H9 (cell line): ENCODE data around the gene INSYN2B. TPM values are rescaled to one million over a fixed set of nuclear protein-coding genes. Genes with fewer than 3 reads are reported as not detected.

ENCODE experiments used
- DNase-seq: peaks from one replicate; pipeline ENCODE4 v3.0.0-alpha.2; 2017
- H2AFZ ChIP-seq: one replicate; pipeline ENCODE4 v1.6.1; 2013; ENCODE audit warnings: mild to moderate bottlenecking, low read length, control low read depth, moderate library complexity
- H2AK5ac ChIP-seq: 2 replicates; pipeline ENCODE4 v1.6.1; 2013; ENCODE audit warnings: low read length, control low read depth, mixed read lengths; ENCODE audit not compliant: insufficient read length
- H2BK120ac ChIP-seq: one replicate; pipeline ENCODE4 v1.6.1; 2013; ENCODE audit warnings: low read depth, mild to moderate bottlenecking, low read length, control low read depth, inconsistent platforms; ENCODE audit not compliant: poor library complexity, severe bottlenecking
- H2BK12ac ChIP-seq: 2 replicates; pipeline ENCODE4 v1.6.1; 2013; ENCODE audit warnings: low read length, control low read depth, mixed read lengths, low read depth; ENCODE audit not compliant: insufficient read length
- H2BK15ac ChIP-seq: 2 replicates; pipeline ENCODE4 v1.6.1; 2013; ENCODE audit warnings: low read depth, low read length, control low read depth
- H2BK20ac ChIP-seq: one replicate; pipeline ENCODE4 v1.6.1; 2013; ENCODE audit warnings: low read depth, mild to moderate bottlenecking, low read length, control low read depth, inconsistent platforms; ENCODE audit not compliant: poor library complexity, severe bottlenecking
- H2BK5ac ChIP-seq: 2 replicates; pipeline ENCODE4 v1.6.1; 2013; ENCODE audit warnings: low read length, control low read depth, mixed read lengths; ENCODE audit not compliant: insufficient read length
- H3K14ac ChIP-seq: 2 replicates; pipeline ENCODE4 v1.6.1; 2013; ENCODE audit warnings: low read length, control low read depth; ENCODE audit not compliant: insufficient read depth
- H3K18ac ChIP-seq: 2 replicates; pipeline ENCODE4 v1.6.1; 2013; ENCODE audit warnings: low read depth, mild to moderate bottlenecking, mixed read lengths, low read length, control low read depth; ENCODE audit not compliant: insufficient read length
- H3K23ac ChIP-seq: 2 replicates; pipeline ENCODE4 v1.6.1; 2013; ENCODE audit warnings: low read length, control low read depth, mixed read lengths, low read depth; ENCODE audit not compliant: insufficient read length
- H3K23me2 ChIP-seq: 2 replicates; pipeline ENCODE4 v1.6.1; 2013; ENCODE audit warnings: low read depth, mild to moderate bottlenecking, mixed read lengths, low read length, control low read depth; ENCODE audit not compliant: insufficient read length, poor library complexity, severe bottlenecking
- H3K27ac ChIP-seq: 2 replicates; pipeline ENCODE4 v1.5.1; 2013; ENCODE audit warnings: low read length, control low read depth, mixed read lengths, low read depth; ENCODE audit not compliant: insufficient read length
- H3K27me3 ChIP-seq: 2 replicates; pipeline ENCODE4 v1.6.1; 2013; ENCODE audit warnings: low read length, control low read depth, inconsistent platforms; ENCODE audit not compliant: insufficient read depth
- H3K4ac ChIP-seq: 2 replicates; pipeline ENCODE4 v1.6.1; 2013; ENCODE audit warnings: low read depth, mild to moderate bottlenecking, control low read depth, inconsistent platforms, low read length, moderate library complexity
- H3K4me1 ChIP-seq: 2 replicates; pipeline ENCODE4 v1.6.1; 2013; ENCODE audit warnings: low read length, control low read depth, inconsistent platforms; ENCODE audit not compliant: insufficient read depth
- H3K4me2 ChIP-seq: 2 replicates; pipeline ENCODE4 v1.6.1; 2013; ENCODE audit warnings: low read length, control low read depth, mixed read lengths; ENCODE audit not compliant: insufficient read length, insufficient read depth
- H3K56ac ChIP-seq: 2 replicates; pipeline ENCODE4 v1.6.1; 2013; ENCODE audit warnings: low read depth, mild to moderate bottlenecking, mixed read lengths, low read length, control low read depth; ENCODE audit not compliant: insufficient read length
- H3K79me1 ChIP-seq: 2 replicates; pipeline ENCODE4 v1.6.1; 2013; ENCODE audit warnings: low read depth, mild to moderate bottlenecking, moderate library complexity, low read length, control low read depth, inconsistent platforms; ENCODE audit not compliant: insufficient read depth, poor library complexity, severe bottlenecking
- H3K79me2 ChIP-seq: 2 replicates; pipeline ENCODE4 v1.6.1; 2013; ENCODE audit warnings: low read length, control low read depth, inconsistent platforms; ENCODE audit not compliant: insufficient read depth
- H3K9ac ChIP-seq: 2 replicates; pipeline ENCODE4 v1.6.1; 2013; ENCODE audit warnings: low read length, control low read depth, mixed read lengths; ENCODE audit not compliant: insufficient read length; ENCODE audit errors: extremely low read depth
- H3K9me3 ChIP-seq: one replicate; pipeline ENCODE4 v1.6.1; 2013; ENCODE audit warnings: low read depth, low read length, inconsistent platforms; ENCODE audit not compliant: control insufficient read depth
- H3T11ph ChIP-seq: one replicate; pipeline ENCODE4 v1.6.1; 2013; ENCODE audit warnings: mild to moderate bottlenecking, low read length, control low read depth, inconsistent platforms
- H4K20me1 ChIP-seq: one replicate; pipeline ENCODE4 v1.6.1; 2013; ENCODE audit not compliant: control insufficient read depth, insufficient read length, insufficient read depth
- H4K5ac ChIP-seq: 2 replicates; pipeline ENCODE4 v1.6.1; 2013; ENCODE audit warnings: low read depth, mild to moderate bottlenecking, mixed read lengths, low read length, control low read depth; ENCODE audit not compliant: insufficient read length
- H4K8ac ChIP-seq: replicated peaks from 2 replicates; pipeline ENCODE4 v1.6.1; 2013; ENCODE audit warnings: low read length, control low read depth, mixed read lengths, low read depth; ENCODE audit not compliant: insufficient read length
- H4K91ac ChIP-seq: 2 replicates; pipeline ENCODE4 v1.6.1; 2013; ENCODE audit warnings: low read depth, mild to moderate bottlenecking, moderate library complexity, mixed read lengths, low read length, control low read depth; ENCODE audit not compliant: insufficient read length
- H3K27ac Mint-ChIP-seq, 3 experiments: 2 replicates in 2 of 3; 3 replicates in 1 of 3; pipeline ENCODE4 v1.8.0; 2020 to 2021; ENCODE audit warnings: mixed read lengths in 3 of 3, mild to moderate bottlenecking in 1 of 3, moderate library complexity in 1 of 3
- H3K27me3 Mint-ChIP-seq: 2 replicates; pipeline ENCODE4 v1.8.0; 2021; ENCODE audit warnings: low read depth, mild to moderate bottlenecking, moderate library complexity, mixed read lengths
- H3K36me3 Mint-ChIP-seq, 3 experiments: 2 replicates in 2 of 3; 3 replicates in 1 of 3; pipeline ENCODE4 v1.8.0; 2020 to 2021; ENCODE audit warnings: low read depth in 3 of 3, mixed read lengths in 3 of 3; ENCODE audit not compliant: insufficient read depth in 1 of 3
- H3K4me1 Mint-ChIP-seq, 2 experiments: 2 replicates each; pipeline ENCODE4 v1.8.0; 2020; ENCODE audit warnings: mixed read lengths in 2 of 2
- H3K4me3 Mint-ChIP-seq, 2 experiments: 2 replicates in 1 of 2; 3 replicates in 1 of 2; pipeline ENCODE4 v1.8.0; 2020 to 2021; ENCODE audit warnings: mild to moderate bottlenecking in 2 of 2, mixed read lengths in 2 of 2, moderate library complexity in 1 of 2
- H3K9me3 Mint-ChIP-seq, 2 experiments: 2 replicates in 1 of 2; 3 replicates in 1 of 2; pipeline ENCODE4 v1.8.0; 2020; ENCODE audit warnings: mild to moderate bottlenecking in 2 of 2, mixed read lengths in 2 of 2, moderate library complexity in 1 of 2
- WGBS: extraction: QIAGEN DNeasy Blood & Tissue Kit; methylation state at CpG from one replicate; pipeline ENCODE4 v1.1.7; 2013; ENCODE audit warnings: missing lambda C conversion rate, low lambda C conversion rate, mixed read lengths; ENCODE audit not compliant: insufficient read length; ENCODE audit errors: extremely low coverage; 5-methylcytosine and 5-hydroxymethylcytosine counted together
- total RNA-seq: library from RNA; stranded (reverse); gene quantifications from 2 replicates; pipeline ENCODE4 v1.2.1, GENCODE V29; 2021
- TF ChIP-seq, protein P1 (sequence below): fragments of 200-600 bp; sonication (generic); conservative IDR thresholded peaks from 3 replicates; pipeline ENCODE4 v1.8.0; 2021; ENCODE audit warnings: antibody characterized with exemption, mild to moderate bottlenecking

INSYN2B gene
- total RNA-seq, 1 experiment from 2014 or later: not detected

DNA sequence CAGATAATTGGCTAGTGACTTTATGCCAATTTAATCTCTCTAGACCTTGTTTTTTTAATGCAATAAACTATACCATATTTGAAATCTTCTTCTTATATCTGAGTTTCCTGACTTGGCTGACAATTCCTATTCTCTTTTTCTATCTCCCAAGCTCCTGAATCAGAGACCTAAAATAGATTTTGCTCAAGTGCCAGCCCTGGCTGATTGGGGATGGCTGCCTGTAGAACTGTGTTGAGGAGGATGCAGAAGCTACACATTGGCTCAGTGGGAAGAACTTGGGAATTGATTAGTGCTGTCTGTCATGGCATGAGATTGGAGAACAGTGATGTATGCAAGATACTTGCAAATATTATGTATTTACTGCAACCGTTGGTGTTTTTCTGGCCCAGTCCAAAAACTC, 132.8 kb downstream of the INSYN2B start:
- Histone ChIP-seq H3K27ac (no peak overlapping the region), H3T11ph (no peak overlapping the region), H2BK20ac (no peak overlapping the region), H3K4me2 (no peak overlapping the region), H3K14ac (no peak overlapping the region), H4K5ac (no peak overlapping the region), H3K9ac (no peak overlapping the region), H4K8ac (no peak overlapping the region), H3K56ac (no peak overlapping the region), H3K79me2 (no peaks in the 10 kb centered on the region), H3K4ac (no peak overlapping the region), H3K23ac (no peak overlapping the region), H2BK120ac (no peak overlapping the region), H3K79me1 (no peaks in the 10 kb centered on the region), H3K23me2 (no peaks in the 10 kb centered on the region), H3K18ac (no peak overlapping the region), H2BK5ac (no peak overlapping the region), H3K4me1 (no peaks in the 10 kb centered on the region), H2BK15ac (no peak overlapping the region), H2BK12ac (no peak overlapping the region), H3K9me3 (peaks cover 7% of the 10 kb centered on the region), H2AFZ (no peak overlapping the region), H4K20me1 (no peaks in the 10 kb centered on the region), H2AK5ac (no peak overlapping the region), H3K27me3 (no peaks in the 10 kb centered on the region), H4K91ac (no peak overlapping the region)
- TF ChIP-seq, protein P1, sequence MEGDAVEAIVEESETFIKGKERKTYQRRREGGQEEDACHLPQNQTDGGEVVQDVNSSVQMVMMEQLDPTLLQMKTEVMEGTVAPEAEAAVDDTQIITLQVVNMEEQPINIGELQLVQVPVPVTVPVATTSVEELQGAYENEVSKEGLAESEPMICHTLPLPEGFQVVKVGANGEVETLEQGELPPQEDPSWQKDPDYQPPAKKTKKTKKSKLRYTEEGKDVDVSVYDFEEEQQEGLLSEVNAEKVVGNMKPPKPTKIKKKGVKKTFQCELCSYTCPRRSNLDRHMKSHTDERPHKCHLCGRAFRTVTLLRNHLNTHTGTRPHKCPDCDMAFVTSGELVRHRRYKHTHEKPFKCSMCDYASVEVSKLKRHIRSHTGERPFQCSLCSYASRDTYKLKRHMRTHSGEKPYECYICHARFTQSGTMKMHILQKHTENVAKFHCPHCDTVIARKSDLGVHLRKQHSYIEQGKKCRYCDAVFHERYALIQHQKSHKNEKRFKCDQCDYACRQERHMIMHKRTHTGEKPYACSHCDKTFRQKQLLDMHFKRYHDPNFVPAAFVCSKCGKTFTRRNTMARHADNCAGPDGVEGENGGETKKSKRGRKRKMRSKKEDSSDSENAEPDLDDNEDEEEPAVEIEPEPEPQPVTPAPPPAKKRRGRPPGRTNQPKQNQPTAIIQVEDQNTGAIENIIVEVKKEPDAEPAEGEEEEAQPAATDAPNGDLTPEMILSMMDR: no peak
- no CpG with 5 or more reads among the region's 1 CpG for WGBS
- Mint-ChIP-seq H3K27ac (no peak overlapping the region), H3K4me1 (peaks cover 0 to 7% of the 10 kb centered on the region in 2 experiments; a peak in 1 of 4 replicates), H3K27me3 (no peaks in the 10 kb centered on the region; the same call in 1 of the 2 replicates), H3K4me3 (no peak overlapping the region), H3K36me3 (peaks cover 6 to 15% (median 9%) of the 10 kb centered on the region in 3 experiments; a peak in 6 of 7 replicates), H3K9me3 (peaks cover 17 to 20% of the 10 kb centered on the region in 2 experiments)
- no peak for DNase-seq
